RKO (cell line): Measurements from ENCODE around the gene CMTR1.

Source experiments
- DNase-seq: peaks from one replicate; pipeline ENCODE4 v3.0.0-alpha.2; 2016; ENCODE audit warnings: low spot score

CMTR1 gene

GRCh38 chr6:37477656-37478435 is 44.8 kb downstream of the CMTR1 start:
- no peak for DNase-seq

GRCh38 chr6:37478827-37479226 is 45.8 kb downstream of the CMTR1 start:
- DNase-seq: no peak

DNA sequence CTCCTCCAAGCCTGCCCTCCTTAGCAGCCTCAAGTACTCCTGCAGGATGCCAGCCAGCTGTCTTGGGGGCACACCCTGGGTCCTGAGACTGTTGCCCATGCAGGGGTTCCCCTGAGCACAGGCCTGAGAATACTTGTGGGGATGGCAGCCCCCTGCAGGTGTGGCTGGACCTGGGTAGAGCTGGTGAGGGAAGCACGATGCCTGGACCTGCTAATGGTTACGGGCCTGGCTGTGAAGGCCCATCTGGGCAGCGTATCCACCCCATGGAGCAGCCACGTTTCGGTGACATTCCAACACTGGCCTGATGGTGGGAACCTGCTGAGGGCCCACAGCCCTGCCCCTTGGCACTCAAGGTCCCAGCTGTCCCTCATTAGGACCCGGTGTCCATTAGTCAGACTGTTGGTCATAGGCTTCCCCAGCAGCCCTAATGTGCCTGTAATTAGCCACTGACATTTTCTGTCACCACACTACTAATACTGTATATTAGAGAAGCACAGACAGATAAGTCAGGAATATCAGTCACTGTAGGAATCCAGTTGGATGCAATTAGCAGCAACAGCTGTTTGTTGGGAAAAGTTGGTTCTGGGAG is 46.3 kb downstream of the CMTR1 start:
- no peak for DNase-seq

DNA sequence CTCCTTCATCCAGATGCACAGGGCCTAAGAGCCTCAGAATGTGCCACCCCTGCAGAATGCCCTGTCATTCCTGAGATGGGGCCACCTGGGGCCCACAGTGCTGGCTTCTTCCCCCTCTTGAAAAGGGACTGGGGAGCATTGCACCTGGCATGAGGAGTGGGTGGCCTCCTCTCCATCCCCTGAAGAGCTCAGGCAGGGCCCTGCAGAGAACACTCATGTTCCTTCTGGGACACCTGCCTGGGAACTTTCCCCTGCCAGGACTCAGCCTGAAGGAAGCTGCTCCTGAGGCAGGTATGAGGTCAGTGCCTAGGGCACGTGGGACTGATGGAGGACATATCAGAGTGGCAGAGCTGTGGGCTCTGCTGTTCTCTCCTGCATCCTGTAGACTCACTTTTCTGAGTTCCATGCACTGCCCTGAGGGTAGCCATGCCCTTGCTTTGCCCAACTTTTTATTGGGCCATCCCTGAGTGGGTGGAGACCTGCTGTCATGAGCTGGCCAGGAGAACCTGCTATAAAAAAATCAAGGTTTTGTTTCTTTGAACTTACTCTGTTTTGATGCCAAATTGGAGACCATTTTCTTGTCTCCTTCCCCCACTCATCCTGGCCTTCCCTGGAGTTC is 47.2 kb downstream of the CMTR1 start:
- DNase-seq: no peak

DNA sequence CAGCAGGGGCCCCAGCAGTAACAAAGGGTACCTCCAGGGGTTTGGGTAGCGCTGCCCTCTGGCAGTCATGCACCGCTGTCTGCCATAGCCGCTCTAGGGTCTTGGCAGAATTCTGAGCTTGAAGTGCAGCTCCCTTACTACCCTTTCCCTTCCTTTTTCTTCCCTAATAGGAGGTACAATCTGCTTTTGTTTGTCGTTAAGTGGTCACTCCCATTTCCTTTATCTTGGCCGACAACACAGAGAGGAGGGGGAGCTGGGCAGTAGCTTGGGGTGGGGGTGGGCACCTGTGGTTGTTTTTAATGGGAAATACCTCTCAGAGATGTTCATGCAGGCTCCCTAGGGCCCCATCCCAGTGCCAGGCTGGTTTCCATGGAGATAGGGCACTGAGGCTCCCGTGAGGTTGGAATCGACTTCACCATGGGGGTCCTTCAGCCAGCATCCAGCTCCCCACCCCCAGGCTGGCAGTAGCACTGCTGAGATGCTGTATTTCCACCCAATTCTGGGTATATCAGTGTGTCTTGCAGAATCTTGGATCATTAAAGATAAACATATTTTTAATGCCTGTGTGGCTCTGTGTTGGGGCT is 48.0 kb downstream of the CMTR1 start:
- no peak for DNase-seq

DNA sequence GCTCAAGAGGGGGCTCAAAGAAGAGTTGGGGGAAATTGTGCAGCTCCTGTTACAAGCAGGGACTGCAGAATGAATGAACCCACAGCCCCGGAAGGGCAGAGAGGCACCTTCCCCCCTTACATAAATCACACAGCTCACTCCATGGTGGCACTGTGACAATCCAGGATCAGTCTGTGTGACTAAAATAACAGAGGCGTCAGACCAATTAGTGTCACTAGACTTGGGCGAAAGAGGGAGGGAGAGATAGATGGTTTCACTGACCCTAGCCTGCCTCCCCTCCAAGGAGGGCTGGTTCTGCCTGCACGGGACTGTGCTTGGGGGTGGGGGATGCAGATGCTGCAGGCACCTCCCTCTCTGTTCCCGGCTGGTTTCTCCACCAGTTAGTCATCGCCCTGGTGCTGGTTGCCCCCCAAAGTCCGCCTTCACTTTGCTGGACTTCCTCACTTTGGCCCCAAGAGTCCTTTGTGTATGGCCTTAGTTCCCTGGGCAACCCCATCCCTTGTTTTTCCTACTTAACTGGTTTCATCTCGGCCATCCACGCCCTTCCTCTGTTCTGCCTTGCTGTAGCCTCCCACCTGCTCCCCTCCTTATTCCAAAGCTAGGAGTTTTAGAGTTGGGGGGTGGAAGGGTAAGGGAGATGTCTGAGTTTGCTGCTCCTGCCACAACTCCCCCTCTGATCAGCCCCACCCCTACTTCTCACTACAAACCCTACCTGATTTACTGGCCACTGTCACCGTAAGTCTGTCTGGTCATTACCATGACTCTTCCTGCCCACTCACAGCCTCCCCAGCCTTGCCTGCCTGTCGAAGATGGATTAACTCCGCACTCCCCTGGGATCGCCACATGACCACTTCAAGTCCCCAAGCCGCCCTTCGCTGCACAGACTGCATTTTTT is 48.9 kb downstream of the CMTR1 start:
- no peak for DNase-seq

DNA sequence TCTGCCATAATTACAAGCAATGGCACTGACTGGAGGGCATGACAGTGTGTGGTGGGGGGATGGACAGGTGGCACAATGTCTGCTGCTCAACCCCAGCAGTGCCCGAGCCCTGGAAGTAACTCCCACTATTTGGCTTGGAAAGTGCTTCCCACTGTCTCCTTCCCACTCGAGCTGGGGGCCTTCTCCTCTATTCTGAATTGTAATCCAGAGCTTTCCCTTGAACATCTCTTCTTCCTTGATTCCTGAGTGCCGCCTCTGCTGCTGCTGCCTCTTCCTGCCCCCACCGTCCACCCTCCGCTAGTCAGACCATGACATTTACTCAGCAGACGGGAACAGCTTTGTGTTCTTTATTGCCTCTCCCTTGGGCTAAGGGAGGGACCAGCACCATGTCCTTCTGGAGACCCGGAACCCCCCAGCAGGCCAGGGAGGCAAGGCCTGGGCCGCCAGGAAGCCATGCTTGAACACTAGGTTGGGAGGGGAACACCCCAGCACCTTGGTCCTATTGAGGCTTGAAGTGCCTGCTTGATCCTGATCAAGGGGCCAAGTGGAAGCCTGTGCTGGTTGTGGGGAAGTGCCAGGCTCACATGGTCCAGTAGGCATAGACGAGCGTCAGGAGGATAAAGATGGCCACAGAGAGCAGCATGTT is 49.7 kb downstream of the CMTR1 start:
- DNase-seq: no peak

DNA sequence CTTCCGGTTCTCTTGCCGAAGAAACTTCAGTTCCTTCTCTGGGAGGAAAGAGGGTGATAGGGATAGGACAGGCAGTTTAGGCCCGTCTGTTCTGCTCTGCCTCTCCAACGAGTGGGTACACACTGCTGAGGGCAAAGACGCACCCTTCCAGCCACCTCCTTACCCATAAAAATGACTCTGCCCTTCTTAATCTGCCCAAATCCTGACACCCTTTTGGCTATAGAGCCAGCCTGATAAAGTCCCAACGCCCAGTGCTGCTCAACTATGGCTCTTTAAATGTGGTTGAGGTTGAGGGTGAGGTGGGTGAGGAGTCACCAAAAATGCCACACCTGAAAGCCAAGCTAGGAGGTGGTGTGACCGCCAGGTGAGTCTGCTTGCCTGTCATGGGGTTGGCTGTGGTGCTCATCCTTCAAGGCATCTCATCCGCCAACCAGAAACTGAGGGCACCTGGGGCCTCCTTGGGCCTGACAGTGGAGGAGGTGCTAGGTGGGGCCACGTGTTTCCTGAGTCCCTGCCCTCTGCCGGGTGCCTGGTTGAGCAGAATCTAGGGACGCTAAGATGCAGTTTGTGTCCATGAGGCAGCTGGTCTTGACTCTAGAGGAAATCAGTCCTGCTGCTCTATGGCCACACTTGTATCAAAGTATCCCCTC is 50.4 kb downstream of the CMTR1 start:
- no peak for DNase-seq

DNA sequence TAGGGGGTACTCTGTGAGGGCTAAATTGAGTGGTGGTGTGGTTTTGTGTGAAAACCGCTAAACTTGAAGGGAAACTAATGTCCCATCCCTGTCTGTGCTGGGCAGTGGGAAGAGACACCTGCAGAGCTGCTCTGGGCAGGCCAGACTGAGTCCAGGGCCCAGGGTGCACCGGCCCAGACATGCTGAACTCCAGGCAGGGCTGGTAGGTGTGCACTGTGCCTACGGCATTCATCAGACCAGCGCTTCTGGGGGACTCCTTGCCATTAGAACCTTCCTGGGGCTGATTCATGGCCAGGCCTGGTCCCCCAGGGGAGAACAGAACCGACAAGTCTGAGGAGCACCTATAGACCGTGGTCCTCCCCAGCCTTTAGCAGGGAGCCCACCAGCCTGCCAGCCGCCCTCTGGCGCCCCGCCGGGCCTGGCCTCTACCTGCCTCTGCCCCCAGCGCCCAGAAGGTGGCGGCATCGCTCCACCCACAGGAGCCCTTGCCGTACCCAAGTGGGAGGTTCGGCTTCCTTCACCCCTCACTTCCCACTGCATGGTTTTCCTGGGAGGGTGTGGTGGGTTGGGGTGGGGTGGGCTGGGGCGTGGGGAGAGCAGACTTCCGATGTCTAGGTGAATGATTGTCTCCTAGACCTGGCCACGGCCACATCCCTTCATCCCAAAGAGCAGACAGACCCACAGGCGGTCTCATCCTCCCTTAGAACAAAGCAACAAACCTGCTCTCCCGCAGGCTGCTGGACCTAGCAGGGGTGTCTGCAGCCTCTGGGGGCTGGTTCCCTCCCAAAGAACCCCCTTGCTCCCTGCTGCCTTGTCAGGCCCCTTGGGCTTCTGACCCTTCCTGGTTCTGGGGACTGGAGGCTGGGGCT is 51.1 kb downstream of the CMTR1 start:
- DNase-seq: peak; percentile 13

GRCh38 chr6:37484786-37485170 is 51.8 kb downstream of the CMTR1 start:
- no peak for DNase-seq

DNA sequence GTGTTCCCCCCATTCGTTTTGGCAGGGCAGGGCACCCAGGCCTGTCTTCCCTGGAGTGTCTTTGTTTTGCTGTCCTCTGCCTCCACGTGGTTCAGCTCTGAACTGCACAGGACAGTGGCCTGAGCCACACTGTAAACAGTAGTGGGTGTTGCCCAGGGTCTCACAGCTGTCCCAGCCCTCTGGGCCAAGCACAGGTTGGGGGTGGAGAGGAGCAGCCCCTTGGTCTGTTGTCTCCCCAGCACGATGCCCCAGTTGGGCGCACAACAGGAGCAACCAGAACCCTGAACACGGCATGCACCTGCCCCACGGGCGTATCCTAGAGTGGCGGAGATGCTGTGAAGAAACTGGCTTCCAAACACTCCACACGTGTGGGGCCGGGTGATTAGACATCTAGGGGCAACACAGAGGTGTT is 52.3 kb downstream of the CMTR1 start:
- no peak for DNase-seq

GRCh38 chr6:37486121-37486839 is 53.3 kb downstream of the CMTR1 start:
- DNase-seq: no peak

- DNase-seq: no peak
Measured at GRCh38 chr6:37487591-37488380, 54.8 kb downstream of the CMTR1 start.

- no peak for DNase-seq
Measured at GRCh38 chr6:37488476-37488875, 55.5 kb downstream of the CMTR1 start.

DNA sequence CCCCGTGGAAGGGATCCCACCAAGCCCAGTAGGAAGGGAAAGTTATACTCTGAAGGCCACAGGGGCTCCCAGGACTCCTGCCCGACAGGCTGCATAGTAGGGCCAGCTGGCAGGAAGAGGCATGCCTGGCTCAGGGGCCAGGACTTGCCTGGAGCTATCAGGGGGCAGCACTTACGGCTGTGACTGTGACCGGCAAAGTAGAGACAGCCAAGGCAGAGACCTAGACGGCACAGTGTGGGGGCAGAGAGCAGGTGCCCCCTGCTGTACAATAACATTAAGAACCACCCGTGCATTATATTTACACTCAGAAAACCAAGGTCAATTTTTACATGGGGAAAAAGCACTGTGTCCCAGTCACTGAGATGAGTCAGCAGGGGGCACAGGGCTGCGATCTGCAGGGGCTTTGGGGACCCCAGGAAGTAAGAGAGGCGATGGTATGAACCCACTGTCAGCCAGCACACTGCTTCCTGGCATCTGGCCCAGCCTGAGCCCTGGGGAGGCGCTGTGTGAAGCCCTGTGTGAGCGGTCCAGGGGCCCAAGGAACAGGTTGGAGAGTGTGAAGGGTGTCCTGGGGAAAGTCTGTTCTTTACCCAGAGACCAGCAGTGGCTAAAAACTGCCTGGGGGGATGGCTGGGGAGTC is 56.8 kb downstream of the CMTR1 start:
- DNase-seq: no peak

DNA sequence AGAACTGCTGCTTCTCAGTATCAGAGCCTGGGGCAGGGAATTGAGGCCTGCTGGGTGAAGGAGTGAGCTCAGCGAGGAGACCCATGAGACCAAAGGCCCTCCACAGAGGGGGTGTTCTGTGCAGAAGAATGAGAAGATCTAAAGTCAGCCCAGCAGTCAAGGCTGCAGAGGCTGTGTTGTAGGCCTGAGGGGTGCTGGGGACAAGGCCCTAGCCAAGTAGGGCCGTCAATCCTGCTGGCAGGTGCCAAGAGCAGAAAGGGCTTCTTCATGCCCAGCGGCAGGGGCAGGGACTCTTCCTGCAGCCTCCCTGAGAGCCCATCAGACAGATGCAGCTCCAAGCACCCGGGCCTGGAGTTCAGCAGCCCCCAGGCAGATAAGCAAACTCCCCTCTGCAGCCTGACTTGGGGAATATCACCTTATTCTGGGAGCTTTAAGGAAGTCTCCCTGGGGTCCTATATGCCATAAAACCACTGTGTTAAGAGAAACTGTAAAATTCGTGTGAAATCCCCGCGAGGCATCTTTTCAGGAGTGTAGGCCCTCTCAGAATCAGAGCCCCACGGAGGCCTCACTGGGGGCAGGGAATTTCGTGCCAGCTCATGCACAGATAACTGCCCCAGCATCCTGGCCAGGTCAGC is 57.6 kb downstream of the CMTR1 start:
- DNase-seq: no peak

DNA sequence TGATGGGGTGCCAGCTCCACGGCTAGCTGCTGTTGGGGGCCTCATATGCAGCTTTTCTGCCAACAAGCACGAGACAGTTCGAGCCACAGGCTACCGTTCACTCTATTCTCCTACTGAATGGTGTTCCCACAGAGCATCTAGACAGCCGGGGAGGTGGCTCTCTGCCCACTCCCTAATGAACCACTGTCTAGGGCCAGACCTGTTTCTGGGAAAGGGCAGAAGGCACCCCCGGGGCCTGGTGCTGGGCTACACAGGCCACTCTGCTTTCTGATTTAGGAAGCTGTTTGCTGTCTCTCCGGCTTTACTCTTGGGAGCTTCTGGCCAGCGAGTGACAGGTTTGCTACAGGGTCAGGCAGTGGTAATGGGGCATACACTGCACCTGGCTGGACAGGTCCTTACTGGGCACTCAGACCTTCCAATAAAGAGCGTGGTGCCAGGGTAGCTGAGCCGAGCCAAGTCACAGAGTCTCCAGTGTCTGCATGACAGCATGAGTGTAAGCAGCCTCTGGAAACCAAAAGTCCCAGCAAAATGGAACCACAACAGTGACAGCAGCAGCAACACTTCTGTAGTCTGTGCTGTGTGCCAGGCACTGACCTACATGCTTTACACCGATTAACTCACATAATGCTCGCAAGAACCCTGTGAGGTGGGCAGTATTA is 58.3 kb downstream of the CMTR1 start:
- no peak for DNase-seq
